22Rv1 (cell line): ENCODE results near the gene PTPRD.

ENCODE experiments used
- H3K27ac ChIP-seq: fragments of 450-650 bp; 2 replicates; pipeline ENCODE4 v1.5.1; 2017
- ZFX ChIP-seq: fragments of 450-650 bp; IDR thresholded peaks from 2 replicates; pipeline ENCODE4 v1.6.1; 2017; ENCODE audit warnings: antibody characterized with exemption, borderline replicate concordance
- TF ChIP-seq, protein P1 (sequence below): fragments of 450-650 bp; IDR thresholded peaks from 2 replicates; pipeline ENCODE4 v1.5.1; 2017; ENCODE audit warnings: mild to moderate bottlenecking

Gene PTPRD

DNA sequence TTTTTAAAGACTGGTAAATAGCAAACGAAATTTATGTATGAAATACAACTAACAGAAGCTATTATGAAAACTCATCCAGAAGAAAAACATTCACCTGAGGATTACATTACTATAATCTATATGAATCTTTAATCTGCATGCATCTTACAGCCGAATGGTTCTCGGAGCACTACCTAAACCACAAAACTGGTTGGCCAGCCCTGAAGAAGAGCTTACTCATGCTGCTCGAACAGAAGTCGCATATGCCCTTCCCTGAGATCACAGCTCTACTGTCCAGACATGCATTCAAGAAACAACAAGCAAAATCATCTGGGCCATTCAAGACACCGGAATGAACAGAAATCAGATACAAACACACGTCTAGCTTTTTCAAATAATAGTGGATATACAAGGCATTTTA is 1882.2 kb downstream of the PTPRD start:
- no peak overlapping the region for H3K27ac ChIP-seq
- TF ChIP-seq, protein P1, sequence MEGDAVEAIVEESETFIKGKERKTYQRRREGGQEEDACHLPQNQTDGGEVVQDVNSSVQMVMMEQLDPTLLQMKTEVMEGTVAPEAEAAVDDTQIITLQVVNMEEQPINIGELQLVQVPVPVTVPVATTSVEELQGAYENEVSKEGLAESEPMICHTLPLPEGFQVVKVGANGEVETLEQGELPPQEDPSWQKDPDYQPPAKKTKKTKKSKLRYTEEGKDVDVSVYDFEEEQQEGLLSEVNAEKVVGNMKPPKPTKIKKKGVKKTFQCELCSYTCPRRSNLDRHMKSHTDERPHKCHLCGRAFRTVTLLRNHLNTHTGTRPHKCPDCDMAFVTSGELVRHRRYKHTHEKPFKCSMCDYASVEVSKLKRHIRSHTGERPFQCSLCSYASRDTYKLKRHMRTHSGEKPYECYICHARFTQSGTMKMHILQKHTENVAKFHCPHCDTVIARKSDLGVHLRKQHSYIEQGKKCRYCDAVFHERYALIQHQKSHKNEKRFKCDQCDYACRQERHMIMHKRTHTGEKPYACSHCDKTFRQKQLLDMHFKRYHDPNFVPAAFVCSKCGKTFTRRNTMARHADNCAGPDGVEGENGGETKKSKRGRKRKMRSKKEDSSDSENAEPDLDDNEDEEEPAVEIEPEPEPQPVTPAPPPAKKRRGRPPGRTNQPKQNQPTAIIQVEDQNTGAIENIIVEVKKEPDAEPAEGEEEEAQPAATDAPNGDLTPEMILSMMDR = no peak
- no peak for TF ChIP-seq ZFX

DNA sequence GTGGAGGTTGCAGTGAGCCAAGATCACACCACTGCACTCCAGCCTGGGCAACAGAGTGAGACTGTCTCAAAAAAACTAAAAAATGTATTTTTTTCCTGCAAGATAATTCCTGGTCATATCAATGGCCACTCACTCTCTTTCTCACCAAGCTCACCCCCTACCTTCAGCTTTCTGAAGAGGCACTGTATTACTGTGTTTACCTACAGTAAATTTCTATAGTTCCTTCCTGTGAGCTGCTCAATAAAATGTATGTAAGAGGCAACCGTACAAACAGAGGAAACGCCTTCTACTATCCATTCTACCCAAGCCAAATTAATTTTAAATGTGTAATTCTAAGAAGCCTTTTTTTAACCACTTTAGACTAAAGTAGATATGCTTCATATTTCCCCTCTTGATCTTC is 1883.9 kb downstream of the PTPRD start:
- no peak overlapping the region for H3K27ac ChIP-seq
- TF ChIP-seq, protein P1 = no peak
- no peak for TF ChIP-seq ZFX

DNA sequence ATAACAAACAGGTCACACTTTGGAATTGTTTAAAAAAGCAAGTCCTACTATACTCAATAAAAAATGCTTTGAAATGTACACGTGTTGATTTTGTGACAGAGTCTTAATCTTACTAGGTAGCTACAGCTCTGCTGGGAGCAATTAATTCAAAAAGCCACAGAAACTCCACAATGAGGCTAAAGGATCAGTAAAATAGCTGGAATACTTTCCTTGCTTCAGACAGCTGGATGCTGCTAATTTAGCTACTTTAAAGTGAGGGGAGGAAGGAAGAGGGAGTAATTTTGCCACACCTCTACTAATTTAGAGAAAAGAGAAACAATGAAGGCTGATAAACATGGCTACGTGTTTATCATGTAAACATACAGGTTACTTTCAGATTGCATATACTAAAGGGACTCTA is 1885.6 kb downstream of the PTPRD start:
- H3K27ac ChIP-seq = no peak overlapping the region
- TF ChIP-seq ZFX = no peak
- TF ChIP-seq, protein P1 = no peak

DNA sequence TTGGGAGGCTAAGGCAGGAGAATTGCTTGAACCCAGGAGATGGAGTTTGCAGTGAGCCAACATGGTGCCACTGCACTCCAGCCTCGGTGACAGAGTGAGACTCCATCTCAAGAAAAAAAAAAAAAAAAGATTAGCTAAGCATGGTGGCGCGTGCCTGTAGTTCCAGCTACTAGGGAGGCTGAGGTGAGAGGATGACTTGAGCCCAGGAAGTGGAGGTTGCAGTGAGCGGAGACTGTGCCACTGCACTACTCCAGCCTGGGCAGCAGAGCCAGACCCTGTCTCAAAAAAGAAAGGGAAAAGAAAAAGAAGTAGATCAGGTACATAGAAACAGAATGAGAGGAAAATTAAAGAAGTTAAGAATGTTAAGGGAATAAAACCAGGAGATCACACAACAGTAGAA is 1886.1 kb downstream of the PTPRD start:
- no peak overlapping the region for H3K27ac ChIP-seq
- TF ChIP-seq, protein P1 = no peak
- TF ChIP-seq ZFX = no peak

DNA sequence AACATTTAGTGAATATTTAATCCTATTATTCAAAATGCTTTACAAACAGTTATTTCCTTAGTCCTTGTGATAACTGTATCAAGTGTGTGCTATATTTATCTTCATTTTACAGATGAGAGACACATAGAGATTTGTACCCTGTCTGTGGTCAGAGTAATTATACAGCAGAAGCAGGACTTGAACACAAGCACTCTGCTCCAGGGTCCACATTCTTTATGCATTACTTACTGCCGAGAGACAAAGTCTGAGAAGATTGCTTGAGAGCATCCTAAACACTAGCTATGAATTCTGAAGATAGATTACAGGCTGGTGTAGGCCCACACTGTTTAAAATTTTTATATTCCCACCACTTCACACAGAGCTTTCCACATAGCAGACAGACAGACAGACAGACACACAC is 1887.2 kb downstream of the PTPRD start:
- no peak overlapping the region for H3K27ac ChIP-seq
- TF ChIP-seq ZFX = no peak
- TF ChIP-seq, protein P1 = no peak

DNA sequence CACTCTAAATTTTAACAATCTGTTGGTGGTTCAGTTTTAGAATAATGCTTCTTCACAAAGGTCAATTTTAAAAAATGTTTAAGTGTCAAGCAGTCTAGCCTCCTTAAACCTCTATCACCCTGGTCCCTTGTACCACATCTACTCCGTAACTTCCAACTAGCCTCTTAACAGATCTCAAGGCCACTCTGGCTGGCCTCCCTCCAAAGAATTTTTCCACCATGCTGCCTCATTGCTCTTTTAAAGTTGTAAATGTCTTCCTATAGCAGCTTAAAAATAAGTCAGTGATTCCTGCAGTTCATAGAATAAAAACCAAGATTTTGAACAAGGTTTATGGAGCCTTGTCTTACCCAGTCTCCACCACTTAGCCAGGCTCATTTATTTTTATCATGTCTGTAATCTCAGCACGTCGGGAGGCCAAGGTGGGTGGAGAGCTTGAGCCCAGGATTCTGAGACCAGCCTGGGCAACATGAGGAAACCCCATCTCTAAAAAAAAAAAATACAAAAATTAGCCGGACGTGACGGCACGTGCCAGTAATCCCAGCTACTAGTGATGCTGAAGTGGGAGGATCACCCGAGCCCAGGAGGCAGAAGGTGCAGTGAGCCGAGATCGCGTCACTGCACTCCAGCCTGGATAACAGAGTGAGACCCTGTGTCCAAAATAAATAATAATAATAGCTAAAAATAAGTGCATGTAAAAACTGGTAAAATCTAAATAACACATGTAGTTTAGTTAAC is 1888.4 kb downstream of the PTPRD start:
- TF ChIP-seq, protein P1 = no peak
- TF ChIP-seq ZFX = no peak
- H3K27ac ChIP-seq = no peak overlapping the region

DNA sequence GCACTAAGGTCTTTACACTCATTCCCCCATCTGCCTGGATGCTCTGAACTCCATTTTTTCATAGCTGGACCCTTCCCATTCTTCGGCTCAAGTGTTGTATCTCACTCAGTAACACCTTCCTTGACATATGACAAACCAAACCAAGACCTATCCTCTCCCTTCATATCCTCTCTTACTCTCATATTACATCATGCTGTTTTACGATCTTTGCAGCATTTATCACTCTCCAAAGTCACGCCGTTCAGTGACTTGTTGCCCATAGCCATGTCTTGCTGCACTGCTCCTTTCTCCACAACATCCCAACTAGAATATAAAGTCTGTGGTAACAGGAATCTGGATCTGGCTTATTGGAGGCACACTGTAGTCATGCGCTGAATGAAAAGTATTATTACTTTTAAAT is 1889.6 kb downstream of the PTPRD start:
- no peak overlapping the region for H3K27ac ChIP-seq
- TF ChIP-seq ZFX = no peak
